Tibial nerve (tissue), 3 donors: ENCODE data around the gene PLA2G2D.

Experiments used
- POLR2A ChIP-seq, 2 donors: fragments of 450-650 bp; IDR thresholded peaks; one replicate each; pipeline ENCODE4 v1.6.1; 2017; ENCODE audit warnings: antibody characterized with exemption in 2 of 2, mild to moderate bottlenecking in 2 of 2, moderate library complexity in 2 of 2
- TF ChIP-seq, protein P1 (sequence below), 5 experiments: fragments of 200-600 bp in 3 of 5; fragments of 450-650 bp in 2 of 5; sonication (generic) in 3 of 5; IDR thresholded peaks; one replicate each; pipeline ENCODE4 v1.5.1; 2016 to 2019; ENCODE audit warnings: antibody characterized with exemption in 5 of 5, mild to moderate bottlenecking in 3 of 5, moderate library complexity in 2 of 5

DNA sequence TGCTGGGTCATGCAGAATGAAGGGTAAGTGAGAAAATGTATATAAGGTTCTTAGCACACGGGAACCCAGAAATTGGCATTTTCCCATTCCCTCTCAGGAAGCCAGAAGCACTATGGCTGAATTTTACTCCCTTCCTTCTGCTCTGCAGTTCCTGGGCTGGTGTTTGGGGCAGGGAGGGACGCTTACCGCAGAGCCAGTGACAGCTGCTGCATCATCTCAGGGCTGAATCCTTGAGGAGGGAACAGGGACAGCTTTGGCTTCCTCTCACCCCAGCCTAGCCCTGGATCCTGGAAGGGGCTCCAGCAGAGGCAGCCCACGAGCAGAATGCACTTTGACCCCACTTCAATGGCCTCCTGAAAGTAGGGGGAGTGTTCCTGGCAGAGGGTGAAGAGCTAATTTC lies 12.0 kb downstream of the PLA2G2D start:
- TF ChIP-seq, protein P1, sequence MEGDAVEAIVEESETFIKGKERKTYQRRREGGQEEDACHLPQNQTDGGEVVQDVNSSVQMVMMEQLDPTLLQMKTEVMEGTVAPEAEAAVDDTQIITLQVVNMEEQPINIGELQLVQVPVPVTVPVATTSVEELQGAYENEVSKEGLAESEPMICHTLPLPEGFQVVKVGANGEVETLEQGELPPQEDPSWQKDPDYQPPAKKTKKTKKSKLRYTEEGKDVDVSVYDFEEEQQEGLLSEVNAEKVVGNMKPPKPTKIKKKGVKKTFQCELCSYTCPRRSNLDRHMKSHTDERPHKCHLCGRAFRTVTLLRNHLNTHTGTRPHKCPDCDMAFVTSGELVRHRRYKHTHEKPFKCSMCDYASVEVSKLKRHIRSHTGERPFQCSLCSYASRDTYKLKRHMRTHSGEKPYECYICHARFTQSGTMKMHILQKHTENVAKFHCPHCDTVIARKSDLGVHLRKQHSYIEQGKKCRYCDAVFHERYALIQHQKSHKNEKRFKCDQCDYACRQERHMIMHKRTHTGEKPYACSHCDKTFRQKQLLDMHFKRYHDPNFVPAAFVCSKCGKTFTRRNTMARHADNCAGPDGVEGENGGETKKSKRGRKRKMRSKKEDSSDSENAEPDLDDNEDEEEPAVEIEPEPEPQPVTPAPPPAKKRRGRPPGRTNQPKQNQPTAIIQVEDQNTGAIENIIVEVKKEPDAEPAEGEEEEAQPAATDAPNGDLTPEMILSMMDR (IDR thresholded peaks at IDR 0.05): no peak
- TF ChIP-seq POLR2A (IDR thresholded peaks at IDR 0.05): no peak
